PC-9 (cell line): Measurements from ENCODE around the gene PRKACB.

Experiments used
- CTCF ChIP-seq: fragments of 200-600 bp; sonication (generic); conservative IDR thresholded peaks from 2 replicates; pipeline ENCODE4 v1.6.1; 2017; ENCODE audit warnings: mixed run types, antibody characterized with exemption, mild to moderate bottlenecking, moderate library complexity
- EZH2 ChIP-seq: fragments of 200-600 bp; sonication (generic); IDR thresholded peaks from 2 replicates; pipeline ENCODE4 v1.8.0; 2017; ENCODE audit warnings: antibody characterized with exemption, low read depth

GRCh38 chr1:84168783-84169182 is 24.7 kb downstream of the PRKACB start:
- TF ChIP-seq CTCF: no peak
- TF ChIP-seq EZH2: no peak
